HepG2 (cell line): ENCODE results near the gene HAUS1. TPM values are rescaled to one million over a fixed set of nuclear protein-coding genes. Genes with fewer than 3 reads are reported as not detected.

Experiments
- ADNP ChIP-seq: sonication (generic); formaldehyde crosslinking; IDR thresholded peaks from 2 replicates; pipeline ENCODE4 v1.4.0; 2020; ENCODE audit warnings: missing genetic modification reagents
- AKAP8 ChIP-seq: sonication (generic); formaldehyde crosslinking; IDR thresholded peaks from 2 replicates; pipeline ENCODE4 v1.5.1; 2020; ENCODE audit warnings: mild to moderate bottlenecking, missing genetic modification reagents
- FOSL1 ChIP-seq: sonication (generic); formaldehyde crosslinking; IDR thresholded peaks from 2 replicates; pipeline ENCODE4 v1.9.0; 2021; ENCODE audit warnings: missing genetic modification reagents, borderline replicate concordance
- FOXP4 ChIP-seq: sonication (generic); formaldehyde crosslinking; IDR thresholded peaks from 2 replicates; pipeline ENCODE4 v1.4.0; 2020; ENCODE audit warnings: missing genetic modification reagents
- KDM6A ChIP-seq: IDR thresholded peaks from 2 replicates; pipeline ENCODE4 v1.6.1; 2016; ENCODE audit warnings: low read depth
- NBN ChIP-seq: fragments of 450-650 bp; conservative IDR thresholded peaks from 2 replicates; pipeline ENCODE4 v1.6.1; 2017
- NCOR1 ChIP-seq: fragments of 200-600 bp; sonication (generic); IDR thresholded peaks from 2 replicates; pipeline ENCODE4 v1.7.0; 2017; ENCODE audit warnings: antibody characterized with exemption, low read length, borderline replicate concordance
- NR2C2 ChIP-seq: sonication (generic); formaldehyde crosslinking; IDR thresholded peaks from 2 replicates; pipeline ENCODE4 v1.4.0; 2020; ENCODE audit warnings: missing genetic modification reagents, mild to moderate bottlenecking, moderate library complexity, borderline replicate concordance
- NR2F2 ChIP-seq: IDR thresholded peaks from 2 replicates; pipeline ENCODE4 v1.6.1; 2012; ENCODE audit warnings: low read depth, inconsistent platforms, borderline replicate concordance
- RELA ChIP-seq: sonication (generic); formaldehyde crosslinking; IDR thresholded peaks from 2 replicates; pipeline ENCODE4 v1.4.0; 2020; ENCODE audit warnings: missing genetic modification reagents
- SMYD3 ChIP-seq: sonication (generic); formaldehyde crosslinking; IDR thresholded peaks from 2 replicates; pipeline ENCODE4 v1.8.1; 2023; ENCODE audit warnings: mild to moderate bottlenecking, missing genetic modification reagents
- SRSF9 ChIP-seq: fragments of 200-400 bp; formaldehyde crosslinking; IDR thresholded peaks from 2 replicates; pipeline ENCODE4 v1.6.1; 2018; ENCODE audit warnings: borderline replicate concordance, mild to moderate bottlenecking, low read depth, low read length; ENCODE audit not compliant: insufficient read depth, poor library complexity, severe bottlenecking
- SYNCRIP ChIP-seq: fragments of 200-400 bp; formaldehyde crosslinking; IDR thresholded peaks from 2 replicates; pipeline ENCODE4 v1.6.1; 2018; ENCODE audit warnings: mild to moderate bottlenecking, low read depth, low read length; ENCODE audit not compliant: insufficient read depth
- THAP8 ChIP-seq: sonication (generic); formaldehyde crosslinking; IDR thresholded peaks from 2 replicates; pipeline ENCODE4 v1.5.1; 2020; ENCODE audit warnings: missing genetic modification reagents, mild to moderate bottlenecking, borderline replicate concordance
- TRIM22 ChIP-seq: fragments of 450-650 bp; IDR thresholded peaks from 2 replicates; pipeline ENCODE4 v1.6.1; 2017
- TRIM24 ChIP-seq: sonication (generic); formaldehyde crosslinking; IDR thresholded peaks from 2 replicates; pipeline ENCODE4 v1.8.0; 2022; ENCODE audit warnings: mild to moderate bottlenecking, missing genetic modification reagents
- ZC3H4 ChIP-seq: sonication (generic); formaldehyde crosslinking; IDR thresholded peaks from 2 replicates; pipeline ENCODE4 v1.4.0; 2020; ENCODE audit warnings: missing genetic modification reagents, borderline replicate concordance
- ZGPAT ChIP-seq: IDR thresholded peaks from 2 replicates; pipeline ENCODE4 v1.6.1; 2016; ENCODE audit warnings: mild to moderate bottlenecking
- ZMYM2 ChIP-seq: sonication (generic); formaldehyde crosslinking; IDR thresholded peaks from 2 replicates; pipeline ENCODE4 v1.8.0; 2022; ENCODE audit warnings: mild to moderate bottlenecking, missing genetic modification reagents
- ZNF138 ChIP-seq: sonication (generic); formaldehyde crosslinking; IDR thresholded peaks from 2 replicates; pipeline ENCODE4 v1.5.0; 2020; ENCODE audit warnings: mild to moderate bottlenecking, low read depth, missing genetic modification reagents
- ZNF207 ChIP-seq: fragments of 450-650 bp; IDR thresholded peaks from 2 replicates; pipeline ENCODE4 v1.6.1; 2016; ENCODE audit warnings: antibody characterized with exemption, borderline replicate concordance
- ZSCAN12 ChIP-seq: sonication (generic); formaldehyde crosslinking; IDR thresholded peaks from 2 replicates; pipeline ENCODE4 v1.9.0; 2021; ENCODE audit warnings: mild to moderate bottlenecking, missing genetic modification reagents
- polyA plus RNA-seq, 8 experiments: library from polyadenylated mRNA; depleted of rRNA in 3 of 8; stranded (reverse) in 7 of 8; unstranded in 1 of 8; fragments of >200 nt; fragmentation: Illumina TruSeq in 4 of 8; extraction: Trizol in 4 of 8; gene quantifications; 2 replicates each; pipeline versions ENCODE4 v1.2.1 to v1.2.3, GENCODE V29; 2011 to 2016; ENCODE audit warnings: low read depth in 4 of 8, missing spikeins in 1 of 8, mixed read lengths in 1 of 8; ENCODE audit not compliant: insufficient read depth in 1 of 8
- total RNA-seq, 5 experiments: library from RNA; depleted of rRNA; stranded (reverse); fragments of >200 nt; fragmentation: Illumina TruSeq; extraction: Trizol; gene quantifications; 2 replicates each; pipeline ENCODE4 v1.2.3, GENCODE V29; 2016; ENCODE audit warnings: low read depth in 1 of 5
- TF ChIP-seq, protein P1 (sequence below): sonication (generic); formaldehyde crosslinking; IDR thresholded peaks from 2 replicates; pipeline ENCODE4 v1.8.0; 2022; ENCODE audit warnings: mild to moderate bottlenecking, missing genetic modification reagents, moderate library complexity

Gene HAUS1
- total and polyA plus RNA-seq, 2 of the 13 experiments (the other 11 are each of a cell fraction or from before 2014, with no cell fraction given): 20.6 to 59.2 TPM

DNA sequence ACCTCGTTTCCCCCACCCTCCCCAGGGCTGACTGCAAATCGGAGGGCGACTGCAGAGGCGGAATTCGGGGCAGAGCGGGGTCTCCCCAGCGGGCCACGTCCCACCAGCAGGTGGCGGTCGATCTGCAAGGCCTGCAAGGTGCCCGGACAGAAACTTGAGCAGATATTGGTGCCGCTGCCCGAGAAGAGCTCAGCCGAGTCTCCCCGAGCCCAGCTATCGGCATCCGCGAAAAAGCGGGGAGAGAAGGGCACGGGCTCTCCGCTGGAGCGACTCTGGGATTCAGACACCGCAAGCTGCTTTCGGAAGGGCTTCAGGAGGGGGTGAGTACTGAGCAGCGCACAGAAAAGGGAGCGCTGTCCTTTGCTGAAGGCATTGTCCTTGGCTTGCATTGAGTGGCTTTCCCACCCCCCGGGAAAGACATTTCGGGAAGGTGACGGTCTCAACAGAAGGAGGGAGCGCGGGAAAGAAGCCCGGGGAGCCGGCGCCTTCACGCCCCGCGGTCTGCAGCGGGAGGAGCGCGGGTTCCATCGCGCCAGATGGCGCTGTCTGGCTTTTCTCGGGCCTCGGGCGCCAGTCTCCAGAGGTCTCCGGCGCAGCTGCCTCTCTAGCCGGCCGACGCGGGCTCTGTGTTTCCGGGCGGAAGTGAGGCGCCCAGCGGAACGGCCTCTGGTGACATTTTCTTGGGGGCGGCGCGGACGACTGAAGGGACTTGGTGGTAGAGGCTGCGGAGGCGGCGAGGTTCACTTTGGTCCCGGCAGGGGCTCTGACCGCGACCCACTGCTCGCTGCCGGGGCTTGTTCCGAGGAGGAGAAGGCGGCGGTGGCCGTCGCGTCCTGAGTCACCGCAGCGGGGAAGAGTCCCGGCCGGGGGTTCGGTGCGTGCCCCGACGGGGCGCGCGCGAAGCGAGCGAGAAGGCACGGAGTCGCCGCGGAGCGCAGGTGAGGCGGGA is 69.5 kb downstream of the HAUS1 start (continued):
- TF ChIP-seq THAP8 (CRISPR knock-in tag): no peak
- no peak for TF ChIP-seq NCOR1
- no peak for TF ChIP-seq ZC3H4 (CRISPR knock-in tag)
- peak; percentile 86 for TF ChIP-seq NR2C2 (CRISPR knock-in tag)
- peak; percentile 13; the same call in 1 of the 2 replicates for TF ChIP-seq NR2F2
- TF ChIP-seq, protein P1, sequence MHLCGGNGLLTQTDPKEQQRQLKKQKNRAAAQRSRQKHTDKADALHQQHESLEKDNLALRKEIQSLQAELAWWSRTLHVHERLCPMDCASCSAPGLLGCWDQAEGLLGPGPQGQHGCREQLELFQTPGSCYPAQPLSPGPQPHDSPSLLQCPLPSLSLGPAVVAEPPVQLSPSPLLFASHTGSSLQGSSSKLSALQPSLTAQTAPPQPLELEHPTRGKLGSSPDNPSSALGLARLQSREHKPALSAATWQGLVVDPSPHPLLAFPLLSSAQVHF (CRISPR knock-in tag): 0 out of 2 replicates have a peak, but pooled peaks have one; percentile 49
- no peak for TF ChIP-seq FOSL1
- no peak for TF ChIP-seq KDM6A (CRISPR knock-in tag)
- TF ChIP-seq SRSF9: no peak
- no peak for TF ChIP-seq TRIM24 (CRISPR knock-in tag)
- 0 out of 2 replicates have a peak, but pooled peaks have one; percentile 61 for TF ChIP-seq RELA (CRISPR knock-in tag)
- no peak for TF ChIP-seq SMYD3 (CRISPR knock-in tag)
- peak; percentile 97 for TF ChIP-seq ZGPAT (CRISPR knock-in tag)
- TF ChIP-seq TRIM22: no peak
- TF ChIP-seq ZNF138 (CRISPR knock-in tag): 0 out of 2 replicates have a peak, but pooled peaks have one; percentile 85
- no peak for TF ChIP-seq SYNCRIP
- no peak; the same call in 1 of the 2 replicates for TF ChIP-seq ZMYM2 (CRISPR knock-in tag)
- TF ChIP-seq AKAP8 (CRISPR knock-in tag): no peak
- 0 out of 2 replicates have a peak, but pooled peaks have one; percentile 17 for TF ChIP-seq ZSCAN12 (CRISPR knock-in tag)
- no peak for TF ChIP-seq ZNF207
- no peak for TF ChIP-seq ADNP
- TF ChIP-seq FOXP4 (CRISPR knock-in tag): no peak; the same call in 1 of the 2 replicates
- no peak for TF ChIP-seq NBN
